LNCaP clone FGC (cell line): ENCODE data around the gene ARID1B.

Experiments used
- DNase-seq: peaks from one replicate; pipeline ENCODE4 v3.0.0-alpha.2; 2011; ENCODE audit warnings: low read depth
- H3K4me3 ChIP-seq: 2 replicates; pipeline ENCODE4 v1.5.1; 2011; ENCODE audit warnings: mild to moderate bottlenecking, low read depth, low read length, control low read depth
- TF ChIP-seq, protein P1 (sequence below): IDR thresholded peaks from 2 replicates; pipeline ENCODE4 v1.5.1; 2012; ENCODE audit warnings: mild to moderate bottlenecking; ENCODE audit not compliant: control insufficient read depth, insufficient read depth; ENCODE audit errors: extremely low read depth

ARID1B gene

DNA sequence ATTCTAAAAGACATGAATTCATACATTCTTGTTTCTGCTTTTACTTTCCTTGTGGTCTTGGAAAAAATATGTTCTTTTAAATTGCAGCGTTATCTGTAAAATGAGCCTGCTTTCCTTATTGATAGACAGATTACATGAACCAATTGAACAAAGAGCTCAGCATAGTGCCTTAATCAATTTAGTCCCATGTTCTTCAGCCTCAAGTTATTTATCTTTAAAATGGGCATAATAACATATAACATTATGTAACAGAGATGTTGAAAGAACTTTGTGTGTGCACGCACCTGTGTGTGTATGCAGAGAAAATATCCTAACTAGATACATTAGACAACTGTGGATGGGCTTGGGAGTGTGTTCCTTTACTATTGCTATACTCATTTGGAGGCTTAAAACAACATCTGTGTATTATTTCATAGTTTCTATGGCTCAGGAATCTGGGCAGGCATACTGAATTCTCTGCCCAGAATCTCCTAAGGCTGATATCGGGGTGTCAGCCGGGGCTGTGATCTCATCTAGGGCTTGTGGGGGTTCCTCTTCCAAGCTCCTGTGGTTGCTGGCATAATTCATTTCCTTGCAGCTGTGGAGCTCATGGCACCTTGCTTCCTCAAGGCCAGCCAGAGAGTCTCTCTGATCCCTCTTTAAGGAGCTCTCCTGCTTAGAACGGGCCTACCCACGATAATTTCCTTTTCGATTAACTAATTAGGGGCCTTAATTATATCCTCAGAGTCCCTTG, 194.1 kb downstream of the ARID1B start:
- DNase-seq = no peak
- TF ChIP-seq, protein P1, sequence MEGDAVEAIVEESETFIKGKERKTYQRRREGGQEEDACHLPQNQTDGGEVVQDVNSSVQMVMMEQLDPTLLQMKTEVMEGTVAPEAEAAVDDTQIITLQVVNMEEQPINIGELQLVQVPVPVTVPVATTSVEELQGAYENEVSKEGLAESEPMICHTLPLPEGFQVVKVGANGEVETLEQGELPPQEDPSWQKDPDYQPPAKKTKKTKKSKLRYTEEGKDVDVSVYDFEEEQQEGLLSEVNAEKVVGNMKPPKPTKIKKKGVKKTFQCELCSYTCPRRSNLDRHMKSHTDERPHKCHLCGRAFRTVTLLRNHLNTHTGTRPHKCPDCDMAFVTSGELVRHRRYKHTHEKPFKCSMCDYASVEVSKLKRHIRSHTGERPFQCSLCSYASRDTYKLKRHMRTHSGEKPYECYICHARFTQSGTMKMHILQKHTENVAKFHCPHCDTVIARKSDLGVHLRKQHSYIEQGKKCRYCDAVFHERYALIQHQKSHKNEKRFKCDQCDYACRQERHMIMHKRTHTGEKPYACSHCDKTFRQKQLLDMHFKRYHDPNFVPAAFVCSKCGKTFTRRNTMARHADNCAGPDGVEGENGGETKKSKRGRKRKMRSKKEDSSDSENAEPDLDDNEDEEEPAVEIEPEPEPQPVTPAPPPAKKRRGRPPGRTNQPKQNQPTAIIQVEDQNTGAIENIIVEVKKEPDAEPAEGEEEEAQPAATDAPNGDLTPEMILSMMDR = no peak
- H3K4me3 ChIP-seq = no peak overlapping the region

DNA sequence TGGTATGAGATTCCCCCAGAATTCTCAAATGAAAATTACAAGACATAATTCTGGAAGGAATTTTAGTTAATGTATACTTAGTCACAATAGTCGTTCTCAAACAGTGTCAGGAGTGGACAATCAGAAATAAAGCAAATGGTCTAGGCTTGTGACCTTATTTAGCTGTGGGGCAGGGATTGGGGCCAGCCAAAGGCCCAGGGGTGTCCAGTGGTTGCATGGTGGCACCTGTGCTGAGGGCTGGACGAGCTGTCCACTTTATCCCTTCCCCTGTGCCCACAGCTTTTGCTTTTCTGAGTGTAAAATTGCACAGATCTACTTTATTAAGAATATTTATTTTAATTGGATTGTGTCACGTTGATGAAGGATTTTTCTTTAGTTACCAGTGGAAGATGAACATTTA, 195.0 kb downstream of the ARID1B start:
- TF ChIP-seq, protein P1 = no peak
- no peak for DNase-seq
- H3K4me3 ChIP-seq = no peak overlapping the region

DNA sequence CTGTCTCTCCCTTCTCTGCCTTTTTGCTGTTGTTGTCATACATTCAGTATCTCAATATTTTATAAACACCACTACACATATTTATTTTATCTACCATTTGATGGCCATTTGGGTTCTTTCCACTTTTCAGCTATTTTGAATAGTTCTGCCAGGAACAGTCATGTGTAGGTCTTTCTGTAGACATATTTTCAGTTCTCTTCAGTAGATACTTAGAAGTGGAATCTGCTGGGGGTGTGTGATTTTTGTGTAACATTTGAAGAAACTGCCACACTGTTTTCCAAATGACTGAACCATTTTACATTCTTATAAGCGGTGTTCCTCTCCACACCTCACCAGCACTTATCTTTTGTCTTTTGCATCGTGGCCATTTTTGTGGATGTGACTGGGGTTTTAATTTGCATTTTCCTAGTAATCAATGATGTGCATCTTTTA, 197.7 kb downstream of the ARID1B start:
- no peak overlapping the region for H3K4me3 ChIP-seq
- no peak for DNase-seq
- TF ChIP-seq, protein P1 = no peak

DNA sequence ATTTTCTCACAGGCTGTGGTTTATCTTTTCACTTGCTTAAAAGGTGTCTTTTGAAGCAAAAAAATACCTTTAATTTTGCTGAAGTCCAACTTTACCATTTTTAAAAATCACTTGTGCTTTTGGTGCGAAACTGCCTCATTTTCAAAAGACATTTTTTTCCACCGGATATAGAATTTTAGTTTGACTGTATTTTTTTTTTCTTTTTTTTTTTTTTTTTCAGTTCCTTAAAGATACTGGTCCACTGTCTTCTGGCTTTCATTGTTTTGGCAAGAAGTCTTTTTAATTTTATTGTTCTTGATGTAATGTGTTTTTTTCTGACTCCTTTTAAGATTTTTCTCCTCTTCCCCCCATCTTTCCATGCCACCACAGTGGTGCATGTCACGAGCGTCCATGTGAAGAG, 198.2 kb downstream of the ARID1B start:
- H3K4me3 ChIP-seq = no peak overlapping the region
- DNase-seq = no peak
- TF ChIP-seq, protein P1 = no peak

DNA sequence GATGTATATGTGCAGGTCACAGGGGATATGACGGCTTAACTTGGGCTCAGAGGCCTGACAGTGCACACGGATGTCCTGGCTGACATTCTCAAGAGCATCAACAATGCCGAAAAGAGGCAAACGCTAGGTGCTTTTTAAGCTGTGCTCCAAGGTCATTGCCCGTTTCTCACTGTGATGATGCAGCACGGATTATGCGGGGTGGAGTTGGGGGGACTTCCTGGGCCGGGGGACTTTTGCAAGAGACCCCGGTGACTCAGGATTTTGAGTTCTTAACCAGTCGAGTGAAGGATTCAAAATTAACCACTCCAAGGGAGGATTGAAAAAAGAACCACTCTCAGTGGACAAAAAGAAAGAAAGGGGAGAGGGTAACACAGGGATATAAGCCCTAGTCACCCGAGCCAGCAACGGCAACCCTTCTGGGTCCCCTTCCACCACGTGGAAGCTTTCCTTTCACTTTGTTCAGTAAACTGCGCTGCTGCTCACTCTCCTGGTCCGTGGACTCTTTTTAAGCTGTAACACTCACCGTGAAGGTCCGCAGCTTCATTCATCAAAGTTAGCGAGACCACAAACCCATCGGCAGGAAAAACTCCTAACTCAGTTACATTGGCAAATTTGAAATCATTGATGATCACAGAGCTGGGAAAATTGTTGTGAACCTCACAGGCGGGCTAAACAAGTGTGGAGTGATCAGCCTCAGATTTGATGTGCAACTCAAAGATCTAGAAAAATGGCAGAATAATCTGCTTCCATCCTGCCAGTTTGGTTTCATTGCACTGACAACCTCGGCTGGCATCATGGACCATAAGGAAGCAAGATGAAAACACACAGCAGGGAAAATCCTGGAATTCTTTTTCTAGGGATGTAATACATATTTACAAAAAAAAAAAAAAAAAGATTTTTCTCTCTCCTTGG, 199.3 kb downstream of the ARID1B start:
- TF ChIP-seq, protein P1 = no peak
- no peak overlapping the region for H3K4me3 ChIP-seq

DNA sequence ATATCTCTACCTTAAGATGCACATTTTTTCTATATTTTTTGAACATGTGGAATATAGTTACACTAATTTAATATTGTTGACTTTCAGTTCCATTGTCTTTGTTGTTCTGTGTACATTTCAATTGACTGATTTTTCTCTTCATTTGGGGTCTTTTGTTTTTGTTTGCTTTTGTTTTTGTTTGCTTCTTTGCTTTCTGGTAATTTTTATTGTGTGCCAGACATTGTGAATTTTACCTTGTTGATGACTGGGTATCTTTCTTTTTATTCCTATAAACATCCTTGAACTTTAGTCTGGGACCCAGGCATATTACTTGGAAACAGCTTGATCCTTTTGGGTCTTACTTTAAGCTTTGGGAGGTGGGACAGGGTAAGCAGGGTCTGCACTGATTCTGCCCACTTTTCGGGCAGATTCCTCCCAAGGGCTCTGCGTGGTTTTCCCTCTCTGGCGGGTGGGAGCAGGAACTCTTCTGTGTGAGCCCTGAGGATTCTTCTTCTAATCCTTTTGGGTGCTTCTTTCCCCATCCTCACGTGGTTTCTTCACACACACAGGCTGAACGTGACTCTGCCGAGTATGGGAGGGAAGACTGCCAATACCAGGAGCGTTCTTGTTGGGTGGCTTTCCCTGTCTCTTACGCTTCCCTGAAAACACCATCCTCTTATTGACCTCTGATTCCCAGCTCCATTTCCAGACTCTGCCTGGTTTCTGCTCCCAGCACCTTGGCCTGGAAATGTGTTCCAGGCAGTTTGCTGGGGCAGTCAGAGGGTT, 200.5 kb downstream of the ARID1B start:
- no peak overlapping the region for H3K4me3 ChIP-seq
- peak; percentile 84 for DNase-seq
- TF ChIP-seq, protein P1 = no peak

More for the DNA sequence above, 199.3 kb downstream of the ARID1B start:
- no peak for DNase-seq
